Activated CD8-positive, alpha-beta T cell treated with anti-CD3 and anti-CD28 coated beads, Interleukin-2, amount 10 ng/mL, durations not matched to agents 7 days and 5 days (primary cell): ENCODE results near the gene NADK. TPM values are rescaled to one million over a fixed set of nuclear protein-coding genes. Genes with fewer than 3 reads are reported as not detected.

Experiments
- ATAC-seq: fragments of 150-1000 bp; cut with Tn5 transposase; one replicate; pipeline ENCODE4 v1.10.0; 2021; ENCODE audit warnings: moderate library complexity
- CTCF ChIA-PET: fragments of 350-600 bp; sonication (Branson Sonifier 250); formaldehyde crosslinking; loops from one replicate; lab custom pipeline; 2021; ENCODE audit warnings: antibody characterized with exemption; lab: Charles Lee
- POLR2A ChIA-PET: fragments of 350-600 bp; sonication (Branson Sonifier 250); formaldehyde crosslinking; loops from one replicate; lab custom pipeline; 2021; ENCODE audit warnings: antibody characterized with exemption; lab: Charles Lee
- DNase-seq: peaks from one replicate; pipeline ENCODE4 v3.0.0-alpha.2; 2020
- H3K27ac Mint-ChIP-seq: one replicate; pipeline ENCODE4 v1.8.0; 2021; ENCODE audit warnings: mild to moderate bottlenecking, mixed read lengths
- H3K27me3 Mint-ChIP-seq: one replicate; pipeline ENCODE4 v1.8.0; 2021; ENCODE audit warnings: low read depth, mixed read lengths
- H3K36me3 Mint-ChIP-seq: one replicate; pipeline ENCODE4 v1.8.0; 2021; ENCODE audit warnings: low read depth, mixed read lengths
- H3K4me1 Mint-ChIP-seq: one replicate; pipeline ENCODE4 v1.8.0; 2021; ENCODE audit warnings: low read depth, mixed read lengths
- H3K4me3 Mint-ChIP-seq: one replicate; pipeline ENCODE4 v1.8.0; 2021; ENCODE audit warnings: mild to moderate bottlenecking, mixed read lengths
- H3K9me3 Mint-ChIP-seq: one replicate; pipeline ENCODE4 v1.8.0; 2022; ENCODE audit warnings: mixed read lengths; ENCODE audit not compliant: insufficient read depth
- total RNA-seq, 2 experiments: library from RNA; stranded (reverse); gene quantifications; one replicate each; pipeline ENCODE4 v1.2.3, GENCODE V29; 2021

NADK gene
- total RNA-seq, 2 experiments from 2014 or later = 82.0 to 82.9 TPM

DNA sequence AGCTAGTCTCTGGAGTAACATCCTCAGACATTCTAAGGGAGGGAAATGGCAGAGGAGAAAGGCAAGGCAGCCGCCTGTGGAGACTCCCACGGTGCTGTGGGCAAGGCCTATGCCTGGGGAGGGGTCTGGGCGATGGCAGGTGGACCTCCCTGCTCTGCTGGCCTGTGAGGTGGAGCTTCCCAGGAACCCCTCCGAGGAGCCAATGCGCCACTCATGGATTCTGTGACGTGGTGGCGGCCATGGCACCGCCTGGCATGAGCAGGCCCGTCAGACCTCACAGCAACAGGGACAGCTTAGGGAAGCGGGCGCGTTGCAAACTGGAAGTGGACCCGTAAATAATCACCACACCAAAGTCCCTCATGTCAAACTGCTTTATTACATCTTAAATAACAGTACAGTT lies 6.7 kb upstream of the NADK start:
- Mint-ChIP-seq H3K9me3 (no peaks in the 10 kb centered on the region), H3K27me3 (no peaks in the 10 kb centered on the region), H3K4me1 (peaks cover 36% of the 10 kb centered on the region), H3K27ac (no peak overlapping the region), H3K36me3 (peaks cover 55% of the 10 kb centered on the region), H3K4me3 (no peak overlapping the region)
- ChIA-PET POLR2A (interaction anchor here (1.0 kb wide), 1 partner anchor 23 kb away, joined by 3 read pairs; no protein-coding TSS in a partner anchor), CTCF (interaction anchor here (0.9 to 1.7 kb wide), 2 partner anchors 121 to 124 kb away, joined by 3 to 6 read pairs; no protein-coding TSS in a partner anchor)
- ATAC-seq (no peak), DNase-seq (no peak)

DNA sequence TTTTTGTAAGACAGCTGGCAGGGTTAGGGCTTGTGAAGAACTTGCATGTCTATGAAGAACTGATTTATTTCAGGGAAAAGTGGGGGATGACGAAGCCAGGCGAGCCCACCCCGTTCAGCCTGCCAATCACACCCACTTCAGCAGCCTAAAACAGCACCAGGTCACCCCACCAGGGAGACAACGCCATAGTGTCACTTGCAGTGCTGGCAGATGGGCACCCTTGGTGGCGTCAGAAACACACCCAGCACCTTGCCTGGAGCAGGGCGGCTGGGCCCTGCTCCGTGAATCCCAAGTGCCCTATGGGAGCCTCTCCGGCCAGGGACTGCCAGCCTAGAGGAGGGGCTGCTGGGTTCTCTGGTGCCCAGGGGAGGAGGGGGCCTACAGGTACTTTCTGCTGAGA lies 5.0 kb upstream of the NADK start:
- ATAC-seq (no peak), DNase-seq (no peak)
- Mint-ChIP-seq H3K4me3 (no peak overlapping the region), H3K4me1 (peaks cover 47% of the 10 kb centered on the region), H3K27me3 (no peaks in the 10 kb centered on the region), H3K9me3 (no peaks in the 10 kb centered on the region), H3K27ac (peak overlapping the region; percentile 86), H3K36me3 (peaks cover 41% of the 10 kb centered on the region)
- ChIA-PET POLR2A (interaction anchor here (0.6 kb wide), 1 partner anchor 37 kb away, joined by 3 read pairs; no protein-coding TSS in a partner anchor), CTCF (interaction anchor here (1.7 kb wide), 1 partner anchor 126 kb away, joined by 6 read pairs; no protein-coding TSS in a partner anchor)

DNA sequence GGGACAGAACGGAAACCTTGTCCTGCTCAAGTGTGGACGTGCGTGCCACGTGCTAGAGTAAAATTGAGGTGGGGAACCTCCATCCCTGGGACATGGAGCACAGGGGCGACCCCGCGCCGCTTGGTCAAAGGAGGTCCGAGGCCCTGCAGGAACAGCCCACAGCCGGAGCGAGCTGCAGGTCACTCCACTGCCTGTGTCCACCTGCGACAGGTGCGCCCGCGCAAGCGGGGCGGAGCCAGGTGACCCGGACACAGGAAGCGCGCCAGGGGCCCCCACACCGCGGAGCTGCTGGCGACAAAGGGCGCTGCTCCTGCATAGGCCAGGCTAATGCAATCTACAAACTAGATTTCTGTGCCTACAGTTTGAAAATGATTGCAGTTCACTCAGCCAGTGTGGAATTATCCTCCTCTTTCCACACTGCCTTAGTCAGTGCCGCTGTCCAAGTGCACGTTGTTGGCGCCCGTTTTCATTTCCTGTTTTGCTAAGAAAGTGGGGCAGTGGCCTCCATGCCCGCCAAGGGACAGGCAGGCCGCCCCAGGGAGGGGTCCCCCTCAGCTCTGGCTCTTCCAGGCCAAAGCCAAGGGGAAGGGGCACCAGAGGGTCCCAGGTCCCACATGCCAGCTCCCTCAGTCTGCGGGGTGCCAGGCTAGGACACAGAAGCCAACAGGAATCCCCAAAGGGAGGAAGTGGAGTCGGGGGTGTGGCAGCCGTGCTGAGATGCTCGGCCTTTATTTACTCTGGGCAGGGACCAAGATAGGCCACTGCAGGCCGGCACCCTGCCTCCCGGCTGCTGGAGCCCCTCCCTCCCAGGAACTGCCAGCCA lies 4.3 kb upstream of the NADK start:
- ChIA-PET CTCF (no interaction called here), POLR2A (interaction anchor here (0.7 kb wide), 1 partner anchor 47 kb away, joined by 3 read pairs; no protein-coding TSS in a partner anchor)
- DNase-seq (peak; percentile 42), ATAC-seq (no peak)
- Mint-ChIP-seq H3K4me3 (peak overlapping the region; percentile 5), H3K9me3 (no peaks in the 10 kb centered on the region), H3K27ac (peak overlapping the region; percentile 86), H3K27me3 (no peaks in the 10 kb centered on the region), H3K4me1 (peaks cover 47% of the 10 kb centered on the region), H3K36me3 (peaks cover 35% of the 10 kb centered on the region)

DNA sequence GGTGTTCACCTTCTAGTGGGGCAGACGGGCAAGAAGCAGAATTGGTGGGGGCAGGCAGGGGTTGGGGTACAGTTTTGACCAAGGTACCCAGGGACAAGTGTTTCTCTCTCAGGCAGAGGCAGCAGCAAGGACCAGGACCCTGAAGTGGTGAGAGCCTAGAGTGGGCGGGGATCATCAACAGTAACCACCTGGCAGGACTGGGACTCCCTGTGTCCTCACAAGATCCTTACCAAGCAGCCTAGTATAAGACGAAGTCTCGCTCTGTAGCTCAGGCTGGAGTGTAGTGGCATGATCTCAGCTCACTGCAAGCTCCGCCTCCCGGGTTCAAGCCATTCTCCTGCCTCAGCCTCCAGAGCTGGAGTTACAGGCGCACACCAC lies 3.2 kb upstream of the NADK start:
- CTCF ChIA-PET = no interaction called here
- Mint-ChIP-seq H3K9me3 (no peaks in the 10 kb centered on the region), H3K4me1 (peaks cover 57% of the 10 kb centered on the region), H3K27ac (peak overlapping the region; percentile 97), H3K4me3 (peak overlapping the region; percentile 40), H3K27me3 (no peaks in the 10 kb centered on the region), H3K36me3 (peaks cover 28% of the 10 kb centered on the region)
- POLR2A ChIA-PET = no interaction called here
- no peak for DNase-seq
- no peak for ATAC-seq

DNA sequence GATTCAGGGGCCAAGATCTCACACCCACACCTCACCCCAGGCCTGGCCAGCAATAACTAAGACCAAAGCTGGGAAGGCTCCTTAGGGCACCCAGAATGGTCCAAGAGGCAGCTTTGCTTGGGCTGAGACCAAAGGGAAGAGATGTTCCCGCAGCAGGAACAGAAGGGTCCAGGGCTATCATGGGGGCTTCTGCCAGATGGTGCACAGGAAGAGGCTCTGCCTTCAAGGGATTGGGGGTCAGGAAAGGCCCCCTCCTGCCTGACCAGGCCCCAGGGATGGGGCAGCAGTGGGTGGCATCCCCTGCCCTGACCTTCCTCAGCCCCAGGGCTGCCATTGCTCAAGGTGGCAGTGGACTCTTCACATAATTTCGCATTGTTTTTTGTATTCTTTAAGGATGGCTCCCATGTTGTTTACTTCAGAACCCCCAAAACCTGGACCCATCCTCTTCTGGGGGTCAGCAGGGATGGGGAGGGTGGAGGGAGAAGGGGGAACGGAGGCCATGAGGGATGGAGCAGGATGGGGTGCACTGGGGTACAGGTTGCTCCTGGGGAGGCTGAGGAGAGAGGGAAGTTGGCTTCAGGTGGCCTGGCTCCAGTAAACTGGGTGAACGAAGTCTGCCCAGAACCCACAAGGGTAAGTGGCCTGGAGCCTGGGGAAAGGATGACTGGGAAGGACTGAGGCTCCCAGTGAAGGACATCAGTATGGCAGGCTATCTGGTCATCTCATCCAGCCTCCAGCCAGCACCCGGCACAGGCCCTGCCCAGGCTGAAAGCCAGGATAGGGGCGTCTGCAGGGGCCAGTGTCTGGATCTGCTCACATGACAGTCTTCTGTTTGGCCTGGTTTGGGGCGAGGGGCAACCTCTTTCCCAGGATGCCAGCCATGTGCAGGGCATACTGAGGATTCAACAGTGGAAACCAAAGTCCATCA lies 2.6 kb upstream of the NADK start:
- ATAC-seq = no peak
- POLR2A ChIA-PET = interaction anchor here (1.5 to 2.1 kb wide), 2 partner anchors 56 to 128 kb away, joined by 6 to 11 read pairs; partner anchors contain the start of gene CDK11A
- CTCF ChIA-PET = interaction anchor here (1.0 to 2.2 kb wide), 6 partner anchors 8 to 128 kb away, joined by 3 to 14 read pairs (median 6); no protein-coding TSS in a partner anchor
- H3K27ac Mint-ChIP-seq = peak overlapping the region; percentile 97
- no peak for DNase-seq
- peaks cover 26% of the 10 kb centered on the region for H3K36me3 Mint-ChIP-seq
- peaks cover 62% of the 10 kb centered on the region for H3K4me1 Mint-ChIP-seq
- no peaks in the 10 kb centered on the region for H3K9me3 Mint-ChIP-seq
- peak overlapping the region; percentile 72 for H3K4me3 Mint-ChIP-seq
- H3K27me3 Mint-ChIP-seq = no peaks in the 10 kb centered on the region

DNA sequence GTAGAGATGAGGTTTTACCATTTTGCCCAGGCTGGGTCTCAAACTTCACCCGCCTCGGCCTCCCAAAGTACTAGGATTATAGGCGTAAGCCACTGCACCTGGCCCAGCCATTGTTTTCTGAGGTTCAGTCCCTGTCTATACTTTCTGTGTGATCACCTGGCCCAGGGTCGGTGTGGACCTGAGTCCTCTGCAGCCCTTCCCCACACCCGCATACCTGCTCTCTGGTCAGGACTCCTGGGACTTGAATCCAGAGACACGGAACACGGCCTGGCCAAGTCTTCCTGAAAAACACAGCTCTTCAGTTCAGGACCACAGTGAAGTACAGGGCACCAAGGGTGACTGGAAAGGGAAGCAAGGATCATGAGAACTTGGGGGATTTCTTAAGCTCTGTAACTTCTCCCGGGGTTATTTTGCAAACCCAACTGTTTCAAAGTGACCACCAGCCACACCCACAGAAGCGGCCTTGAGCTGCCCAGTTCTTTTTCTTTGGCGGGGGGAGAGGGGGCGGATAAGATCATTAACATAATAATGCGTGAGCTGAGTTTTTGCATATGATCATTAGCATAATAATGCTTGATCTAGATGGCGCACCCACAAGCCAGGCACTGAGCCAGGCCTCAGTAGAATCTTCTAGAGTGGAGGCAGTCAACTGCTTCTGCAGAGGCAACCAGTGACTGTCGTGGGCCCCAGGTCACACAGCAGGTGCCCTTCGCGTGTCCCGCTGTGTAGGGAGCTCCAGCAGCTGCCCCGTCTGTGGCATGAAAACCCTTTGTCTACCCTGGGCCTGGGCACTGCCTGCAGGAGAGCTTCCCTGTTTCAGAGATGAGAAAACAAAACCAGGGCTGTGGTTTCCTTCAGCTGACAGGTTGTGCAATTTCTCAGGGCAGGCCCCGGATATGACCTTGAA lies 1.7 kb upstream of the NADK start:
- CTCF ChIA-PET = interaction anchor here (0.8 to 2.2 kb wide), 7 partner anchors 9 to 149 kb away, joined by 3 to 14 read pairs (median 6); no protein-coding TSS in a partner anchor
- Mint-ChIP-seq H3K4me3 (peak overlapping the region; percentile 72), H3K4me1 (peaks cover 72% of the 10 kb centered on the region), H3K9me3 (no peaks in the 10 kb centered on the region), H3K36me3 (peaks cover 24% of the 10 kb centered on the region), H3K27ac (peak overlapping the region; percentile 97), H3K27me3 (no peaks in the 10 kb centered on the region)
- peak; percentile 38 for ATAC-seq
- DNase-seq = peak; percentile 85
- POLR2A ChIA-PET = interaction anchor here (1.2 to 2.1 kb wide), 3 partner anchors 55 to 129 kb away, joined by 4 to 11 read pairs (median 6); partner anchors contain the start of gene CDK11A

DNA sequence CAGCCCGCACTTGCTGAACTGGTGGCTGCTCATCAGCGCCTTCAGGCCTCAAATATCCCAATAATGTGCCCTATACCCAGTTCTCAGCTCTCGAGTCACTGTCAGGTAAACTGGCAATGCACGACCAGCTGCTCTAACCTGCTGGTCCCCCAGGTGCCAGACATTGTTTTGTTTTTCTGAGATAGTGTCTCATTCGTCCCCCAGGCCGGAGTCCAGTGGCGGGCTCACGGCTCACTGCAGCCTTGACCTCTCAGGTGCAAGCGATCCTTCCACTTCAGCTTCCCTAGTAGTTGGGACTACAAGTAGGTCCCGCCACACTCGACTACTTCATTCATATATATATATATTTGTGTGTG lies 1.0 kb upstream of the NADK start:
- H3K9me3 Mint-ChIP-seq = no peaks in the 10 kb centered on the region
- DNase-seq (no peak), ATAC-seq (no peak)
- peaks cover 24% of the 10 kb centered on the region for H3K36me3 Mint-ChIP-seq
- H3K27me3 Mint-ChIP-seq = no peaks in the 10 kb centered on the region
- peak overlapping the region; percentile 97 for H3K27ac Mint-ChIP-seq
- POLR2A ChIA-PET = interaction anchor here (1.2 to 2.1 kb wide), 3 partner anchors 55 to 130 kb away, joined by 4 to 11 read pairs (median 6); partner anchors contain the start of gene CDK11A
- peak overlapping the region; percentile 72 for H3K4me3 Mint-ChIP-seq
- H3K4me1 Mint-ChIP-seq = peaks cover 72% of the 10 kb centered on the region
- CTCF ChIA-PET = interaction anchor here (1.4 to 2.2 kb wide), 3 partner anchors 9 to 129 kb away, joined by 7 to 14 read pairs (median 11); no protein-coding TSS in a partner anchor

GRCh38 chr1:1778663-1779319 lies 521 bp upstream of the NADK start:
- DNase-seq (peak; percentile 88), ATAC-seq (peak; percentile 66)
- H3K9me3 Mint-ChIP-seq = no peaks in the 10 kb centered on the region
- H3K27me3 Mint-ChIP-seq = no peaks in the 10 kb centered on the region
- H3K4me1 Mint-ChIP-seq = peaks cover 72% of the 10 kb centered on the region
- POLR2A ChIA-PET = interaction anchor here (1.2 to 2.1 kb wide), 2 partner anchors 113 to 130 kb away, joined by 4 to 11 read pairs; no protein-coding TSS in a partner anchor
- H3K27ac Mint-ChIP-seq = peak overlapping the region; percentile 97
- H3K36me3 Mint-ChIP-seq = peaks cover 26% of the 10 kb centered on the region
- H3K4me3 Mint-ChIP-seq = peak overlapping the region; percentile 72
- CTCF ChIA-PET = interaction anchor here (2.2 kb wide), 1 partner anchor 130 kb away, joined by 11 read pairs; no protein-coding TSS in a partner anchor

GRCh38 chr1:1777583-1777899 lies 729 bp downstream of the NADK start:
- ATAC-seq = no peak
- no peak for DNase-seq
- peak overlapping the region; percentile 85 for H3K27ac Mint-ChIP-seq
- ChIA-PET CTCF (interaction anchor here (1.3 to 2.0 kb wide), 2 partner anchors 99 to 128 kb away, joined by 3 to 9 read pairs; no protein-coding TSS in a partner anchor), POLR2A (no interaction called here)
- H3K4me1 Mint-ChIP-seq = peaks cover 59% of the 10 kb centered on the region
- no peaks in the 10 kb centered on the region for H3K9me3 Mint-ChIP-seq
- peaks cover 27% of the 10 kb centered on the region for H3K36me3 Mint-ChIP-seq
- peak overlapping the region; percentile 81 for H3K4me3 Mint-ChIP-seq
- H3K27me3 Mint-ChIP-seq = no peaks in the 10 kb centered on the region
